ENCODE results near the gene LAMA4.

DNA sequence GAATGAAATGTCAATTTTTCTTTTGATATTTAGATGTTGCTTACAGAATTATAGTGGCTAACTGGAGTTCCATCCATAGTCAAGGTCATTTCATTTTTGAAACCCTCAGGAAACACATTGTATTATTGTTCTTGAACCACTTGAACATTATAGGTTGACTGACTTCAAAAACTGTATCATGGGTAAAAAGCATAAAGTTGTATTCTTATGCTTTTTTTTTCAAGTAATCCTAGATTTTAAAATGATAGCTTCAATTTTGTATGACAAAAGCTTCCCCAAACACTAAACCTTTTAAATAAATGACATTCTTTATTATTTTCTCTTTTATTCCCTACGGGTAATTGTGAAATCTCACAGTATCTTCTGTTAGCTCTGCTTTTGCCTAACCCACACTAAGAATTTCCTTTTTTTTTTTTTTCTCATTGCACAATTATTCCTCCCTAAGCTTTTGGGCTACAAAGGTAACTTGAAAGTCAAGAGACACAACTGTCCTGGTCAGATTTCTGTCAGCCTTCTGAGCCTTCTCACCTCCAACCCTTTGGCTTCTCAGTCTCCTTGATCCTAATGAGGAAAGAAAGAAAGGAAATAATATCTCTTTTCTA is 36.9 kb upstream of the LAMA4 start:
- TF ChIP-seq, protein P1, sequence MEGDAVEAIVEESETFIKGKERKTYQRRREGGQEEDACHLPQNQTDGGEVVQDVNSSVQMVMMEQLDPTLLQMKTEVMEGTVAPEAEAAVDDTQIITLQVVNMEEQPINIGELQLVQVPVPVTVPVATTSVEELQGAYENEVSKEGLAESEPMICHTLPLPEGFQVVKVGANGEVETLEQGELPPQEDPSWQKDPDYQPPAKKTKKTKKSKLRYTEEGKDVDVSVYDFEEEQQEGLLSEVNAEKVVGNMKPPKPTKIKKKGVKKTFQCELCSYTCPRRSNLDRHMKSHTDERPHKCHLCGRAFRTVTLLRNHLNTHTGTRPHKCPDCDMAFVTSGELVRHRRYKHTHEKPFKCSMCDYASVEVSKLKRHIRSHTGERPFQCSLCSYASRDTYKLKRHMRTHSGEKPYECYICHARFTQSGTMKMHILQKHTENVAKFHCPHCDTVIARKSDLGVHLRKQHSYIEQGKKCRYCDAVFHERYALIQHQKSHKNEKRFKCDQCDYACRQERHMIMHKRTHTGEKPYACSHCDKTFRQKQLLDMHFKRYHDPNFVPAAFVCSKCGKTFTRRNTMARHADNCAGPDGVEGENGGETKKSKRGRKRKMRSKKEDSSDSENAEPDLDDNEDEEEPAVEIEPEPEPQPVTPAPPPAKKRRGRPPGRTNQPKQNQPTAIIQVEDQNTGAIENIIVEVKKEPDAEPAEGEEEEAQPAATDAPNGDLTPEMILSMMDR (conservative IDR thresholded peaks at IDR 0.05) = no peak
- TF ChIP-seq ZFX (IDR thresholded peaks at IDR 0.05) = no peak

All from C4-2B (cell line).